ENCODE measurements around the gene ST3GAL3.

Gene ST3GAL3

GRCh38 chr1:43851561-43852338, 144.4 kb downstream of the ST3GAL3 start:
- no peak for DNase-seq (ENCODE audit: low read depth)

DNA sequence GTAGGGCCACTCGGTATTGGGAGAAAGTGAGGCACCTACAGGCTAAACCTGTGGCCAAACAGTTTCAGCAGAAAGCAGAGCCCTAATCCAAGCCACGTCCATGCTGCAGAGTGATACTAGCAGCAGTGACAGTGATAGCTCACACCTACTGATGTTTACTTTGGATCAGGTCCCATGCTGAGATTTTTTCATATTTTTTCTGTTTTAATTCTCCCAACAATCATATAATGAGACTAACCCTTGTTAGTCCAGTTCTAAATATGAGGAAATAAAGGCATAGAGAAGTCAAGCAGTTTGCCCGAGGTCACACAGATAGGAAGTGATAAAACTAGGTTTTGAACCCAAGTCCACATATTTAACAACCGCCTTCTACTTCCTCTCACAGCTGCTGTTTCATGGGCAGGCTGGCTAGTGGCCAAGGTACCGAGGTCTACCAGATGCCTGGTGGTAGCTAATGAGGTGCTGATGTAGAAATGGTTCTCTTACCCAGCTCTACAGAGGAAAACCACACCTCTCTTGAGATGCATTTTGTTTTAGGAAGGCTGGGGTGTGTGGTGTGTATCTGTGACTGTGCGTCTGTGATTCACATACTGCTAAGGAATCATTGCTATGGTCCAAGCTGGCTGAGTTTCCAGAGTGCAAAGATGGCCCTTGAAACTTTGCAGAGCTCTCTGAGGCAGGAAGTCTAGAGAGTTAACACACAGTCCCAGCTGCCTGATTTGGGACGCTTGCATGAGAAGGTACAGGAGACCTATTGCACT, 146.0 kb downstream of the ST3GAL3 start:
- DNase-seq (ENCODE audit: low read depth): peak; percentile 32

- DNase-seq (ENCODE audit: low read depth): no peak
Measured at GRCh38 chr1:43854473-43854872, 147.1 kb downstream of the ST3GAL3 start.

GRCh38 chr1:43856188-43856587, 148.9 kb downstream of the ST3GAL3 start:
- no peak for DNase-seq (ENCODE audit: low read depth)

DNA sequence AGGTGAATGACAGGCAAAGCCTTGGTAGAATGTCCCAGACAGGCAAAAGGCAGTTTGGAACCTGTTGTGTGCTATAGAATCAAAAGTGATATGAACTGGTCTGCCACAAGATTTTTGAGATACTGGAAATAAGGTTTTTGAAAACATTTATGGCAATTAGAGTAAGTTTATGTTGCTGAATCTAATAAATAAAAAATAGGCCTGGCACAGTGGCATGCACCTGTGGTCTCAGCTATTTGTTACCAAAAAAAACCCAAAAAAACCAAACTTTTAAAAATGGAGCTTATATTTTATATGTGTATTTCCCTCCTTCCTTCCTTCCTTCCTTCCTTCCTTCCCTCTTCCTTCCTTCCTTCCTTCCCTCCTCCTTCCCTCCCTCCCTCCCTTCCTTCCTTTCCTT, 149.8 kb downstream of the ST3GAL3 start:
- no peak for DNase-seq (ENCODE audit: low read depth)

DNA sequence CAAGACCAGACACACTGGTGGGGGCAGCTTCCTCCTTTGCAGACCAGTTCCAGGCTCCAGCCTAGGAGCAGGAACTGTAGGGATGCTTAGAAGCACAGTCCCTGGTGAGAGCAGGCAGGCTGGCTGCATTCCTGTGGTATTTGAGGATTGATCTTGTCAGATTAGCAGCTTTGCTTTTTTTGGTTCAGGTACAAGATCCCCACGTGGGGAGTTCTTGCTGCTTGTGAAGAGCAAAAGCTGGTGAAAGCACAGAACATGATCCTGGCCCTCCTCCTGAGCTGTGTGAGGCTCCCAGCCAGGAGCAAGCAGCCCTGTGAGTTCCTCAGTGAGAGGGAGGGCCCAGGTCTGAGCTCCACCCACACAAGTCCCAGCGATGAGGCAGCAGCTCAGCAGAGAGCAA, 151.0 kb downstream of the ST3GAL3 start:
- no peak for DNase-seq (ENCODE audit: low read depth)

DNA sequence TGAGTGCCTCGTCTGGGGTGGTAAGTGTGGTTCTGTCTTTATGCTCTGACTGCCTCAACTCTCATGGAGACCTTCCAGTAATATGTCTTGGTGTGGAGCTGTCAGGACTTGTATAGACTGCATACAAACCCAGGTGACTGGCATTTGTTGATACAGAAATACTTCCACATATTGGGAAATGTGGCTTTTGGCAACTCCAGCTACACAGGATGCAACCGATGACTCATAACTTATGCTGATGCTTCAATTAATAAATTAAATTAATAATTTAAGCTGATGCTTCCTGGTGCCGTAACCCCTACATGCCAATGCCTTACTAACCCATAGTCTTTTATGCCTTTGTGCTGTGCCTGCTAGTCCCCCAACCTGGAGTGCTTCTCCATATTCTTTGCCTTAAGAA, 154.0 kb downstream of the ST3GAL3 start:
- no peak for DNase-seq (ENCODE audit: low read depth)

DNA sequence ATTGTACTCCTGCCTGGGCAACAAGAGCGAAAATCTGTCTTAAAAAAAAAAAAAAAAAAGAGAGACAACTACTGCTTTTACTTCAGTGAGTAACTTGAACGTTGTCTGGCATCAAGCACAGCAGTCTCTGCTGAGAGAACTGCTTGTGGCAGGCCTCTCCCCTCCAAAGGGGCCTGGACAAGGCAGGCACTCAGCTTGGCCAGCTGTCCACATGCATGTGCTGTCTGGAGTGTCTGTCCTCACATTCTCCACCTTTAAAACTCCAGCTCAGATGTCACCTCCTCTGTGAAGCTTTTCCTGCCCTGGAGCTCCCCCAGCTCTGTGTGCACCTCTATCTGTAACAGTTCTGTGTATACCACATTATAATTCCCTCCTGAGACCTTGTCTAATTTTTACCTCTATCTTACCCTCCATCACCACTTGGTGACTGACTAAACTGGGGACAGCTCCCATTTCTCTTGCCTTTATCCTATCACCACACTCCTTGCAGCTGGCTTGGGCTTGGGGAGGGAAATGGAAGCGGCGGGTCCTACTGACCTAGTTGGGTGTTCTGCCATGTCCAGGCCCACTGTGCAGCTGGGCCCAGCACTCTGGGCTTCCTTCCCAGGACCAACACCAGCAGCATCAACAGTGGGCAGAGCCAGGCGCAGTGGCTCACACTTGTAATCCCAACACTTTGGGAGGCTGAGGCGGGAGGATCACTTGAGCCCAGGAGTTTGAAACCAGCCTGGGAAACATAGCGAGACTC, 154.8 kb downstream of the ST3GAL3 start:
- DNase-seq (ENCODE audit: low read depth): no peak

- DNase-seq (ENCODE audit: low read depth): no peak
Measured at GRCh38 chr1:43864111-43865045, 157.0 kb downstream of the ST3GAL3 start.

GRCh38 chr1:43866201-43866600, 158.9 kb downstream of the ST3GAL3 start:
- DNase-seq (ENCODE audit: low read depth): no peak

GRCh38 chr1:43867976-43868740, 160.8 kb downstream of the ST3GAL3 start:
- no peak for DNase-seq (ENCODE audit: low read depth)

GRCh38 chr1:43868741-43869067, 161.4 kb downstream of the ST3GAL3 start:
- no peak for DNase-seq (ENCODE audit: low read depth)

DNA sequence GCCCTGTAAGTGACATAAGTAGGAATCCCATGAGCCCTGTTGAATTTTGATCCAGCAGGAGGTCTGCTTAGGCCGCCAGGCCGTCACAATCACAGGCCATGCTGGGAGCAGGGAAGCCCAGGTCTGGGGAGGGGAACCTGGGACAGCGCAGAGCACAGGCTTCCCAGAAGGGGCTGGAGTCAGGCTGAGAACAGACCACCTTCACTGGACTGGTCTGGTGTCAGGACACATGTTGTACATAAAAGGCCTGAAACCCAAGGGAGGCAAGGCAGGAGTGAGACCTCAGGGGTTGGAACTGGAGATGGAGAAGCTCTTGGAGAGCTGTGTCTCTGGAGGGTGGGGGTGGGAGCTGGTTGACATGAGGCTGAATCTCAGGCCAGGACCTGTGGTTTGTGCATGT, 163.0 kb downstream of the ST3GAL3 start:
- DNase-seq (ENCODE audit: low read depth): no peak

DNA sequence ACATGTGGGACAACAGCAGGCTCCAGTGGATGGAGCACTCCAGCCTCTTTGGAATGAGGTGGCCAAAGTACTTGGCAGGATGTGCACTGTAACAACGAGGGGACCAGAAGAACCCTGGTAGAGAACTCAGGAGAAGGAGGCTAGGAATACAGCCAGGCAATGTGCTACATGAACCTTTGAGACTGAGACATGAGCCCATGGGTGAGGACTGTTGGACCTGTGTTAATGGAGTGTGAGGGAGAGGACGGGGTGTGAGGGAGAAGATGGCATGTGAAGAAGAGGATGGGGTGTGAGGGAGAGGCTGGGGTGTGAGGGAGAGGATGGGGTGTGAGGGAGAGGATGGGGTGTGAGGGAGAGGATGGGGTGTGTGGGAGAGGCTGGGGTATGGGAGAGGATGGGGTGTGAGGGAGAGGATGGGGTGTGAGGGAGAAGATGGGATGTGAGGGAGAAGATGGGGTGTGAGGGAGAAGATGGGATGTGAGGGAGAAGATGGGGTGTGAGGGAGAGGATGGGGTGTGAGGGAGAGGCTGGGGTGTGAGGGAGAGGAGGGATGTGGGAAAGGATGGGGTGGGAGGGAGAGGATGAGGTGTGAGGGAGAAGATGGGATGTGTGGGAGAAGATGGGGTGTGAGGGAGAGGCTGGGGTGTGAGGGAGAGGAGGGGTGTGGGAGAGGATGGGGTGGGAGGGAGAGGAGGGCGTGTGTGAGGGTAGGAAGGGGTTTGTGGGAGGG, 164.0 kb downstream of the ST3GAL3 start:
- no peak for DNase-seq (ENCODE audit: low read depth)

DNA sequence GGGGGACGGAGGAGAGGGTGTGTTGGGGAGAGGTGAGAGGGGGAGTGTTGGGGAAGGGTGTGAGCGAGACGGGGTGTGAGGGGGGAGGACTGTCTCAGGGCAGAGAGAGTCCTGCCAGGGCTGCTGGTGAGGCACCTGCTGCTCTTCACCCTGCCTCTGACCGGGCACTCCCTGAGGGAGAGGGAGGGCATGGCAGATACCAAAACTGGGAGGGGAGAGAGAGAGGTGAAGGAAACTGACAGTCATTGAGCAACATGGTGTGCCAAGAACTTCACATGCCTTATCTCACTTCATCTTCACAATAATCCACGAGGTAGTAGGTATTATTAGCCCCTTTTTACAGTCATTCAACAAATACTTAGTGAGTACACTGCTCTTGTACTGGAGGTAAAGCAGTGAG, 164.9 kb downstream of the ST3GAL3 start:
- DNase-seq (ENCODE audit: low read depth): no peak

- DNase-seq (ENCODE audit: low read depth): no peak
Measured at GRCh38 chr1:43873851-43874250, 166.5 kb downstream of the ST3GAL3 start.

DNA sequence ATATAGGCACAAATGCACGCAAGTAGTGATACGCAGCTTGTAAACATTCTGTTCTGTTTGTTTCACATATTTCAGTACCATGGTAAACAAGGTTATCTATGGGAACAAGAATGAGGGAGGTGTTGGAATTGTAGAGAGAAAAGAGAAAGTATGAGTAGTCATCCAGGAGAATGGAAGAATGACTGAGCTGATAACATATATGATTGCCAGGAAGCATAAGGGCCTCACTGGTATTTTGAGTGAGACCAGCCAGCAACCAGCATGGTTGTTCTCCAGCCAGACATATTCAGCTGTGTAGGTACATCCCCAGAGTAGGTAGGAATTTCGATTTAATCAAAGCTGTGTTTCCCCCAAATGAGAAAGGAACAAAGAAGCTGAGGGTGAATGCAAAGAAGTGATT, 167.4 kb downstream of the ST3GAL3 start:
- no peak for DNase-seq (ENCODE audit: low read depth)

GRCh38 chr1:43875331-43875730, 168.0 kb downstream of the ST3GAL3 start:
- no peak for DNase-seq (ENCODE audit: low read depth)

- DNase-seq (ENCODE audit: low read depth): no peak
Measured at GRCh38 chr1:43877101-43877500, 169.8 kb downstream of the ST3GAL3 start.

GRCh38 chr1:43878440-43878839, 171.1 kb downstream of the ST3GAL3 start:
- peak; percentile 89 for DNase-seq (ENCODE audit: low read depth)

All from CMK (cell line).